Transverse colon (tissue), 4 donors: ENCODE data around the gene SHISAL1.

Experiments used
- CTCF ChIP-seq, 5 experiments: fragments of 200-600 bp in 3 of 5; fragments of 450-650 bp in 2 of 5; sonication (generic) in 3 of 5; IDR thresholded peaks; 1 replicate in 2 of 5; 2 replicates in 3 of 5; pipeline ENCODE4 v1.5.1; 2016 to 2017; ENCODE audit warnings: antibody characterized with exemption in 5 of 5, inconsistent platforms in 3 of 5, mild to moderate bottlenecking in 2 of 5, moderate library complexity in 1 of 5
- POLR2AphosphoS5 ChIP-seq, 3 donors: sonication (generic); formaldehyde crosslinking; IDR thresholded peaks; one replicate each; pipeline ENCODE4 v1.6.1; 2016; ENCODE audit warnings: antibody characterized with exemption in 3 of 3

- no peak for TF ChIP-seq CTCF (IDR thresholded peaks at IDR 0.05)
- TF ChIP-seq POLR2AphosphoS5 (IDR thresholded peaks at IDR 0.05), result no peak
These were observed 43.6 kb downstream of the SHISAL1 start for GRCh38 chr22:44269117-44269498.
